ES-I3 (cell line): Measurements from ENCODE around the gene WNT1.

ENCODE experiments used
- H3K36me3 ChIP-seq: 2 replicates; pipeline ENCODE4 v1.6.1; 2013; ENCODE audit warnings: mild to moderate bottlenecking, low read length, control low read depth, moderate library complexity; ENCODE audit not compliant: insufficient read depth
- H3K4me1 ChIP-seq: 2 replicates; pipeline ENCODE4 v1.6.1; 2013; ENCODE audit warnings: mild to moderate bottlenecking, control low read depth, low read length; ENCODE audit not compliant: insufficient read depth
- H3K9ac ChIP-seq: 2 replicates; pipeline ENCODE4 v1.6.1; 2013; ENCODE audit warnings: low read depth, mild to moderate bottlenecking, low read length, moderate library complexity
- H3K9me3 ChIP-seq: 2 replicates; pipeline ENCODE4 v1.6.1; 2013; ENCODE audit warnings: mild to moderate bottlenecking, low read length, moderate library complexity; ENCODE audit not compliant: control insufficient read depth, insufficient read depth

WNT1 gene

GRCh38 chr12:49018261-49019119, 40.4 kb downstream of the WNT1 start, which contains the start of gene PRKAG1:
PRKAG1 (minus strand) TSS chr12:49018776; CDS start chr12:49018740, 36 bp downstream.
- H3K9ac ChIP-seq = peak within 1 kb of the TSS; percentile 92
- H3K9me3 ChIP-seq = no peaks in the 10 kb centered on the region
- peaks cover 7% of the 10 kb centered on the region; the same call in 1 of the 2 replicates for H3K36me3 ChIP-seq
- no peaks in the 10 kb centered on the region; the same call in 1 of the 2 replicates for H3K4me1 ChIP-seq

GRCh38 chr12:49019120-49019430, 41.0 kb downstream of the WNT1 start:
- peaks cover 10% of the 10 kb centered on the region; the same call in 1 of the 2 replicates for H3K36me3 ChIP-seq
- H3K9me3 ChIP-seq = no peaks in the 10 kb centered on the region
- H3K9ac ChIP-seq = peak overlapping the region; percentile 92
- no peaks in the 10 kb centered on the region; the same call in 1 of the 2 replicates for H3K4me1 ChIP-seq

GRCh38 chr12:49019443-49020324, 41.6 kb downstream of the WNT1 start:
- H3K9me3 ChIP-seq = no peaks in the 10 kb centered on the region
- H3K4me1 ChIP-seq = no peaks in the 10 kb centered on the region; the same call in 1 of the 2 replicates
- peak overlapping the region; percentile 92 for H3K9ac ChIP-seq

GRCh38 chr12:49020441-49020840, 42.3 kb downstream of the WNT1 start:
- Histone ChIP-seq H3K9ac (no peak overlapping the region), H3K4me1 (no peaks in the 10 kb centered on the region; the same call in 1 of the 2 replicates), H3K36me3 (peaks cover 21% of the 10 kb centered on the region), H3K9me3 (no peaks in the 10 kb centered on the region)

More at GRCh38 chr12:49019443-49020324, 41.6 kb downstream of the WNT1 start:
- peaks cover 16% of the 10 kb centered on the region for H3K36me3 ChIP-seq

GRCh38 chr12:49021292-49021915, 43.3 kb downstream of the WNT1 start:
- no peaks in the 10 kb centered on the region; the same call in 1 of the 2 replicates for H3K4me1 ChIP-seq
- peaks cover 24% of the 10 kb centered on the region for H3K36me3 ChIP-seq
- H3K9ac ChIP-seq = no peak overlapping the region
- no peaks in the 10 kb centered on the region for H3K9me3 ChIP-seq

GRCh38 chr12:49022558-49023178, 44.5 kb downstream of the WNT1 start:
- H3K9ac ChIP-seq = no peak overlapping the region
- H3K36me3 ChIP-seq = peaks cover 25% of the 10 kb centered on the region
- H3K4me1 ChIP-seq = no peaks in the 10 kb centered on the region; the same call in 1 of the 2 replicates
- H3K9me3 ChIP-seq = no peaks in the 10 kb centered on the region

GRCh38 chr12:49023812-49024211, 45.7 kb downstream of the WNT1 start:
- H3K9me3 ChIP-seq = no peaks in the 10 kb centered on the region
- H3K4me1 ChIP-seq = no peaks in the 10 kb centered on the region; the same call in 1 of the 2 replicates
- H3K9ac ChIP-seq = no peak overlapping the region
- H3K36me3 ChIP-seq = peaks cover 36% of the 10 kb centered on the region

GRCh38 chr12:49024543-49024942, 46.4 kb downstream of the WNT1 start:
- H3K9ac ChIP-seq = no peak overlapping the region
- H3K4me1 ChIP-seq = no peaks in the 10 kb centered on the region; the same call in 1 of the 2 replicates
- peaks cover 40% of the 10 kb centered on the region for H3K36me3 ChIP-seq
- no peaks in the 10 kb centered on the region for H3K9me3 ChIP-seq

GRCh38 chr12:49025463-49025862, 47.3 kb downstream of the WNT1 start:
- Histone ChIP-seq H3K4me1 (no peaks in the 10 kb centered on the region), H3K9ac (no peak overlapping the region), H3K36me3 (peaks cover 44% of the 10 kb centered on the region), H3K9me3 (no peaks in the 10 kb centered on the region)

GRCh38 chr12:49026101-49026500, 48.0 kb downstream of the WNT1 start:
- peaks cover 44% of the 10 kb centered on the region for H3K36me3 ChIP-seq

GRCh38 chr12:49026678-49027480, 48.8 kb downstream of the WNT1 start:
- H3K36me3 ChIP-seq = peaks cover 52% of the 10 kb centered on the region
- H3K9ac ChIP-seq = no peak overlapping the region

More at GRCh38 chr12:49026101-49026500, 48.0 kb downstream of the WNT1 start:
- Histone ChIP-seq H3K9me3 (no peaks in the 10 kb centered on the region), H3K9ac (no peak overlapping the region), H3K4me1 (no peaks in the 10 kb centered on the region)

GRCh38 chr12:49027846-49028555, 49.9 kb downstream of the WNT1 start:
- H3K9me3 ChIP-seq = no peaks in the 10 kb centered on the region
- no peak overlapping the region for H3K9ac ChIP-seq
- peaks cover 58% of the 10 kb centered on the region for H3K36me3 ChIP-seq
- H3K4me1 ChIP-seq = no peaks in the 10 kb centered on the region

More at GRCh38 chr12:49026678-49027480, 48.8 kb downstream of the WNT1 start:
- Histone ChIP-seq H3K4me1 (no peaks in the 10 kb centered on the region), H3K9me3 (no peaks in the 10 kb centered on the region)
